ENCODE results near the gene RRM2. TPM values are rescaled to one million over a fixed set of nuclear protein-coding genes. Genes with fewer than 3 reads are reported as not detected.
"Not testable (repeated sequence)": the region's sequence is repeated elsewhere in the genome, so short reads cannot be mapped to it uniquely, and the experiment has no call there.

The RRM2 gene
- total RNA-seq, 1 experiment from 2014 or later: 22.6 TPM

DNA sequence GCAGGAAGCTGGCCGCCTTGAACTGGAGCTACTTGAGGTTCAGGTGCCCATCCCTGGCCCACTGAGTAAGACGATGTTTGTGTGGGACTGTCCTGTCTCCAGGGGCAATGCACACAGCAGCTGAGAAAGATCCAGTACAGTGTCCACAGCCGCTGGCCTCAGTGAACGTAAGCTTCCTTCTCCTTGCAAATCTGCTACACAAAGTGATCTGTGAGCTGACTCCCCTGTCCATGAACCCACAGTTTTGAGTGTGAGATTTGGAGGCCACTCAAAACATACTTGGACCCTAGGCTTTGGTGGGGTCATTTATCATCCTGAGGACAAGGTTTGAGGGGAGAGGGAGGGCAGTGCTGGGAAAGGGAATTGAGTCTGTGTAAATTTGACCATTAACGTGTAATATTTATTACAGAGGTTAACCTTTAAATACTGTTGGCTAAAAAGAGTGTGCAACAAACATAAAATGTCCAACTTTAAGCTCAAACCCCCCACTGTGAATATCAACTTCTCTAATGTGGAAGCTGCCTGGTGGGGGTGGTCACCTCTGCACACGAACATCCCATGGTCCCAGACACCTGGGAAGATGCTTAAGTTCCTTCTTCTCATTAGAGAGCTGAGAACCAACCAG lies 37.4 kb upstream of the RRM2 start:
- no peak for DNase-seq
- Histone ChIP-seq H3K27ac (ENCODE audit: low read length) (no peak overlapping the region), H3K36me3 (ENCODE audit: insufficient read depth, low read length) (no peaks in the 10 kb centered on the region), H2AFZ (ENCODE audit: low read length) (no peak overlapping the region), H3K79me2 (ENCODE audit: low read length) (no peaks in the 10 kb centered on the region), H3K4me3 (ENCODE audit: low read length) (no peak overlapping the region), H3K4me2 (ENCODE audit: low read depth, low read length, poor library complexity, severe bottlenecking) (no peak overlapping the region), H3K4me1 (ENCODE audit: low read length) (peaks cover 56% of the 10 kb centered on the region), H3K9me2 (replicated peaks; ENCODE audit: insufficient read depth, low read length) (no peaks in the 10 kb centered on the region), H3K27me3 (ENCODE audit: low read length) (no peaks in the 10 kb centered on the region; the same call in 1 of the 2 replicates), H3K9me3 (ENCODE audit: low read length) (no peaks in the 10 kb centered on the region), H4K20me1 (ENCODE audit: insufficient read depth, low read depth, low read length) (no peaks in the 10 kb centered on the region), H3K9ac (ENCODE audit: low read length) (no peak overlapping the region; the same call in 1 of the 2 replicates)

GRCh38 chr2:10085668-10086059 lies 36.9 kb upstream of the RRM2 start:
- Histone ChIP-seq H3K4me3 (ENCODE audit: low read length) (no peak overlapping the region), H3K9ac (ENCODE audit: low read length) (no peak overlapping the region), H3K9me3 (ENCODE audit: low read length) (no peaks in the 10 kb centered on the region), H3K27ac (ENCODE audit: low read length) (no peak overlapping the region), H3K36me3 (ENCODE audit: insufficient read depth, low read length) (no peaks in the 10 kb centered on the region), H3K27me3 (ENCODE audit: low read length) (no peaks in the 10 kb centered on the region; the same call in 1 of the 2 replicates), H3K9me2 (replicated peaks; ENCODE audit: insufficient read depth, low read length) (no peaks in the 10 kb centered on the region), H3K4me1 (ENCODE audit: low read length) (peaks cover 56% of the 10 kb centered on the region), H3K79me2 (ENCODE audit: low read length) (no peaks in the 10 kb centered on the region), H2AFZ (ENCODE audit: low read length) (no peak overlapping the region), H4K20me1 (ENCODE audit: insufficient read depth, low read depth, low read length) (no peaks in the 10 kb centered on the region), H3K4me2 (ENCODE audit: low read depth, low read length, poor library complexity, severe bottlenecking) (no peak overlapping the region)
- no peak for DNase-seq

DNA sequence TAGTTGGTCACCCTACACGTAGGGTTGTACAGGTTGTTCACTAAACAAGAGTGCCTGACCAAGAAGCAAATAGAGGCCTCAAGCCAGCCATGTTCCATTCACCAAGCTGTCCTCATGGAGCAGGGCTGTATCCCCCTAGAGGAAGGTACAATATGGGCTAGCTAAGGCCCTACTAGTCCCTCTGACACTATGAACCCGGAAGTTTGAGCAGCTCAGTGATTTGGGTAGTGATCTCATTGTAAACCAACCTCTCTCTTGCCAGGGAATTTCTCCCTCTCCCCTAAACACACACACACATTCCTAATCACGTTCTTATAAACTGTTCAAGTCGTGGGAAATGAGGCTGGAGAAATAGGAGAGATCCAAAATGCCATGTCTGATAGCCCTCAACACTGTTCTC lies 35.6 kb upstream of the RRM2 start:
- H3K9ac ChIP-seq (ENCODE audit: low read length): no peak overlapping the region
- H3K79me2 ChIP-seq (ENCODE audit: low read length): no peaks in the 10 kb centered on the region
- H3K4me2 ChIP-seq (ENCODE audit: low read depth, low read length, poor library complexity, severe bottlenecking): no peak overlapping the region
- H3K9me3 ChIP-seq (ENCODE audit: low read length): no peaks in the 10 kb centered on the region
- DNase-seq: no peak
- H3K4me3 ChIP-seq (ENCODE audit: low read length): no peak overlapping the region
- no peak overlapping the region for H2AFZ ChIP-seq (ENCODE audit: low read length)
- H3K27me3 ChIP-seq (ENCODE audit: low read length): no peaks in the 10 kb centered on the region; the same call in 1 of the 2 replicates
- H3K9me2 ChIP-seq (replicated peaks; ENCODE audit: insufficient read depth, low read length): no peaks in the 10 kb centered on the region
- H4K20me1 ChIP-seq (ENCODE audit: insufficient read depth, low read depth, low read length): no peaks in the 10 kb centered on the region
- H3K27ac ChIP-seq (ENCODE audit: low read length): no peak overlapping the region
- no peaks in the 10 kb centered on the region for H3K36me3 ChIP-seq (ENCODE audit: insufficient read depth, low read length)
- H3K4me1 ChIP-seq (ENCODE audit: low read length): peaks cover 46% of the 10 kb centered on the region

GRCh38 chr2:10087360-10087759 lies 35.2 kb upstream of the RRM2 start:
- DNase-seq: no peak
- no peaks in the 10 kb centered on the region; the same call in 1 of the 2 replicates for H3K27me3 ChIP-seq (ENCODE audit: low read length)
- H3K27ac ChIP-seq (ENCODE audit: low read length): no peak overlapping the region
- no peaks in the 10 kb centered on the region for H3K36me3 ChIP-seq (ENCODE audit: insufficient read depth, low read length)
- no peak overlapping the region for H2AFZ ChIP-seq (ENCODE audit: low read length)
- no peak overlapping the region for H3K9ac ChIP-seq (ENCODE audit: low read length)
- no peak overlapping the region for H3K4me3 ChIP-seq (ENCODE audit: low read length)
- H3K79me2 ChIP-seq (ENCODE audit: low read length): no peaks in the 10 kb centered on the region
- peaks cover 41% of the 10 kb centered on the region for H3K4me1 ChIP-seq (ENCODE audit: low read length)
- no peaks in the 10 kb centered on the region for H4K20me1 ChIP-seq (ENCODE audit: insufficient read depth, low read depth, low read length)
- H3K9me2 ChIP-seq (replicated peaks; ENCODE audit: insufficient read depth, low read length): no peaks in the 10 kb centered on the region
- no peaks in the 10 kb centered on the region for H3K9me3 ChIP-seq (ENCODE audit: low read length)
- H3K4me2 ChIP-seq (ENCODE audit: low read depth, low read length, poor library complexity, severe bottlenecking): no peak overlapping the region

DNA sequence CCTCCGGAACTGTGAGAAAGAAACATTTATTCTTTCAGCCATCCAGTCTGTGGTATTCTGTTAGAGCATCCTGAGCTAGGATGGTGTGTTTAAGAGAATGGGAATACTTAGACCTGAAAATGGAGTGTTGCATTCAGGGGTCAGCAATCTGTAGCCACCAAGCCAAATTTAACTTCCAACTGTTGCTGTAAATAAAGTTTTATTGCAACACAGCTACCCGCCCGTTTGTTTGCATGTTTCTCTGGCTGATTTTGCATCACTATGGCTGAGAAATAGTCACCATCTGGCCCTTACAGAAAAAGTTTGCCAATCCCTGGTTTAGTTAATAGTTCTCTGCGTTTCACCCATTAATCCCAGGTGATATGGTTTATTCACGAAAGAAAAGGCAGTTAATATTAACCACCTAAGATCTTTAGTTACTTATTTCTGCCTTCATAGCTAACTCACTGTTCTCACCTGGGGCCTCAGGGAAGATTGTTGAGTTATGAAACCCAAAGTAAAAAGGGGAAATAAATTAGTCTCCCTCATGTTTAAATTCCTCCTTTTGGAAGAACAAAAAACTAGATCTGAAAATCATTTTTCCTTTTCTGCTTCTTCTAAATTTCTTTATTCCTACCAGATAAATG lies 32.9 kb upstream of the RRM2 start:
- no peak overlapping the region for H2AFZ ChIP-seq (ENCODE audit: low read length)
- no peak for DNase-seq
- H3K36me3 ChIP-seq (ENCODE audit: insufficient read depth, low read length): no peaks in the 10 kb centered on the region
- H3K27ac ChIP-seq (ENCODE audit: low read length): no peak overlapping the region
- H3K4me1 ChIP-seq (ENCODE audit: low read length): peaks cover 18% of the 10 kb centered on the region
- H3K9ac ChIP-seq (ENCODE audit: low read length): no peak overlapping the region
- H4K20me1 ChIP-seq (ENCODE audit: insufficient read depth, low read depth, low read length): no peaks in the 10 kb centered on the region
- H3K9me3 ChIP-seq (ENCODE audit: low read length): no peaks in the 10 kb centered on the region
- H3K4me3 ChIP-seq (ENCODE audit: low read length): no peak overlapping the region
- no peaks in the 10 kb centered on the region for H3K9me2 ChIP-seq (replicated peaks; ENCODE audit: insufficient read depth, low read length)
- H3K27me3 ChIP-seq (ENCODE audit: low read length): no peaks in the 10 kb centered on the region
- peak overlapping the region; percentile 7 for H3K4me2 ChIP-seq (ENCODE audit: low read depth, low read length, poor library complexity, severe bottlenecking)
- no peaks in the 10 kb centered on the region for H3K79me2 ChIP-seq (ENCODE audit: low read length)

DNA sequence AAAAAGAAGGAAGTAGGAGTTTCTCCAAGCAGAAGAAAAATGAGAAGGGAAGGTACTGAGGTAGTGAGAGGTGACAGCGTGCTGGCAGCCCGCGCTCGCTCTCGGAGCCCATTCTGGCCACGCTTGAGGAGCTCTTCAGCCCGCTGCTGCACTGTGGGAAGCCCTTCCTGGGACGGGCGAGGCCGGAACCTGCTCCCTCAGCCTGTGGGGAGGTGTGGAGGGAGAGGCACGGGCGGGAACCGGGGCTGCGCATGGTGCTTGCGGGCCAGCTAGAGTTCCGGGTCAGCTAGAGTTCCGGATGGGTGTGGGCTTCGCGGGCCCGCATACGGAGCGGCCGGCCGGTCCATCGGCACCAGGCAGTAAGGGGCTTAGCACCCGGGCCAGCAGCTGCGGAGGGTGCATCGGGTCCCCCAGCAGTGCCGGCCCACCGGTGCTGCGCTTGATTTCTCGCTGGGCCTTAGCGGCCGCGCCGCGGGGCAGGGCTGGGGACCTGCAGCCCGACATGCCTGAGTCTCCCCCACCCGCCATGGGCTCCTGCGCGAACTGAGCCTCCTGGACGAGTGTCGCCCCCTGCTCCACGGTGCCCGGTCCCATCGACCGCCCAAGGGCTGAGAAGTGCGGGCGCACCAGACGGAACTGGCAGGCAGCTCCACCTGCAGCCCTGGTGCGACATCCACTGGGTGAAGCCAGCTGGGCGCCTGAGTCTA lies 31.2 kb upstream of the RRM2 start:
- no peak overlapping the region for H3K9ac ChIP-seq (ENCODE audit: low read length)
- no peak for DNase-seq
- H3K9me3 ChIP-seq (ENCODE audit: low read length): no peaks in the 10 kb centered on the region
- no peaks in the 10 kb centered on the region for H3K79me2 ChIP-seq (ENCODE audit: low read length)
- no peak overlapping the region for H3K27ac ChIP-seq (ENCODE audit: low read length)
- H4K20me1 ChIP-seq (ENCODE audit: insufficient read depth, low read depth, low read length): no peaks in the 10 kb centered on the region
- no peaks in the 10 kb centered on the region for H3K27me3 ChIP-seq (ENCODE audit: low read length)
- H3K4me1 ChIP-seq (ENCODE audit: low read length): peaks cover 13% of the 10 kb centered on the region
- no peak overlapping the region for H3K4me3 ChIP-seq (ENCODE audit: low read length)
- no peaks in the 10 kb centered on the region for H3K9me2 ChIP-seq (replicated peaks; ENCODE audit: insufficient read depth, low read length)
- H3K4me2 ChIP-seq (ENCODE audit: low read depth, low read length, poor library complexity, severe bottlenecking): no peak overlapping the region
- no peak overlapping the region for H2AFZ ChIP-seq (ENCODE audit: low read length)
- H3K36me3 ChIP-seq (ENCODE audit: insufficient read depth, low read length): no peaks in the 10 kb centered on the region

GRCh38 chr2:10091889-10092244 lies 30.7 kb upstream of the RRM2 start:
- H4K20me1 ChIP-seq (ENCODE audit: insufficient read depth, low read depth, low read length); H3K79me2 ChIP-seq (ENCODE audit: low read length); H3K9me2 ChIP-seq (replicated peaks; ENCODE audit: insufficient read depth, low read length); H3K27ac ChIP-seq (ENCODE audit: low read length); H2AFZ ChIP-seq (ENCODE audit: low read length); H3K4me2 ChIP-seq (ENCODE audit: low read depth, low read length, poor library complexity, severe bottlenecking); H3K9me3 ChIP-seq (ENCODE audit: low read length); H3K9ac ChIP-seq (ENCODE audit: low read length); H3K36me3 ChIP-seq (ENCODE audit: insufficient read depth, low read length); DNase-seq; H3K4me3 ChIP-seq (ENCODE audit: low read length); H3K27me3 ChIP-seq (ENCODE audit: low read length): not testable (repeated sequence)
- H3K4me1 ChIP-seq (ENCODE audit: low read length): peaks cover 13% of the 10 kb centered on the region

GRCh38 chr2:10094271-10094814 lies 28.2 kb upstream of the RRM2 start:
- Histone ChIP-seq H3K79me2 (ENCODE audit: low read length) (no peaks in the 10 kb centered on the region), H4K20me1 (ENCODE audit: insufficient read depth, low read depth, low read length) (no peaks in the 10 kb centered on the region), H3K27ac (ENCODE audit: low read length) (no peak overlapping the region), H3K9ac (ENCODE audit: low read length) (no peak overlapping the region), H3K4me1 (ENCODE audit: low read length) (peaks cover 12% of the 10 kb centered on the region), H3K9me2 (replicated peaks; ENCODE audit: insufficient read depth, low read length) (no peaks in the 10 kb centered on the region), H3K4me3 (ENCODE audit: low read length) (no peak overlapping the region), H2AFZ (ENCODE audit: low read length) (no peak overlapping the region), H3K27me3 (ENCODE audit: low read length) (no peaks in the 10 kb centered on the region), H3K36me3 (ENCODE audit: insufficient read depth, low read length) (no peaks in the 10 kb centered on the region), H3K4me2 (ENCODE audit: low read depth, low read length, poor library complexity, severe bottlenecking) (no peak overlapping the region), H3K9me3 (ENCODE audit: low read length) (no peaks in the 10 kb centered on the region)
- no peak for DNase-seq
